Osteocyte (in vitro differentiated cells): ENCODE results near the gene CDK5. TPM values are rescaled to one million over a fixed set of nuclear protein-coding genes. Genes with fewer than 3 reads are reported as not detected.

Experiments used
- DNase-seq: peaks from one replicate; pipeline ENCODE4 v3.0.0; 2021; ENCODE audit warnings: mixed read lengths; ENCODE audit not compliant: unreplicated experiment; ENCODE audit errors: extremely low spot score
- H3K27ac Mint-ChIP-seq: one replicate; pipeline ENCODE4 v1.8.0; 2021; ENCODE audit warnings: mild to moderate bottlenecking, mixed read lengths; ENCODE audit not compliant: unreplicated experiment
- H3K27me3 Mint-ChIP-seq: one replicate; pipeline ENCODE4 v1.8.0; 2021; ENCODE audit warnings: mixed read lengths; ENCODE audit not compliant: unreplicated experiment
- H3K36me3 Mint-ChIP-seq: one replicate; pipeline ENCODE4 v1.8.0; 2021; ENCODE audit warnings: mixed read lengths; ENCODE audit not compliant: unreplicated experiment
- H3K4me1 Mint-ChIP-seq: one replicate; pipeline ENCODE4 v1.8.0; 2021; ENCODE audit warnings: mixed read lengths; ENCODE audit not compliant: unreplicated experiment
- H3K4me3 Mint-ChIP-seq: one replicate; pipeline ENCODE4 v1.8.0; 2021; ENCODE audit warnings: mild to moderate bottlenecking, moderate library complexity, mixed read lengths; ENCODE audit not compliant: unreplicated experiment
- H3K9me3 Mint-ChIP-seq: one replicate; pipeline ENCODE4 v1.8.0; 2021; ENCODE audit warnings: mixed read lengths; ENCODE audit not compliant: unreplicated experiment
- CTCF ChIP-seq: fragments of 200-600 bp; sonication (generic); IDR thresholded peaks from 2 replicates; pipeline ENCODE4 v1.5.0; 2021; ENCODE audit warnings: antibody characterized with exemption, mild to moderate bottlenecking, moderate library complexity
- total RNA-seq: library from RNA; stranded (reverse); gene quantifications from 2 replicates; pipeline ENCODE4 v1.2.1, GENCODE V29; 2021

CDK5 gene
- total RNA-seq, 1 donor from 2014 or later: 18.8 TPM

GRCh38 chr7:151017370-151017952 is 40.2 kb downstream of the CDK5 start:
- TF ChIP-seq CTCF: no peak
- H3K9me3 Mint-ChIP-seq: no peaks in the 10 kb centered on the region
- no peak overlapping the region for H3K4me3 Mint-ChIP-seq
- H3K36me3 Mint-ChIP-seq: no peaks in the 10 kb centered on the region
- H3K27ac Mint-ChIP-seq: no peak overlapping the region
- no peak for DNase-seq
- H3K27me3 Mint-ChIP-seq: peaks cover 25% of the 10 kb centered on the region
- peaks cover 21% of the 10 kb centered on the region for H3K4me1 Mint-ChIP-seq

- no peak for TF ChIP-seq CTCF
- no peak for DNase-seq
- Mint-ChIP-seq H3K27ac (no peak overlapping the region), H3K27me3 (peaks cover 25% of the 10 kb centered on the region), H3K4me3 (no peak overlapping the region), H3K9me3 (no peaks in the 10 kb centered on the region), H3K4me1 (peaks cover 24% of the 10 kb centered on the region), H3K36me3 (no peaks in the 10 kb centered on the region)
Measured at GRCh38 chr7:151016942-151017341, 40.8 kb downstream of the CDK5 start.

- Mint-ChIP-seq H3K4me3 (no peak overlapping the region), H3K27ac (no peak overlapping the region)
- DNase-seq: no peak
Measured at GRCh38 chr7:151016505-151016904, 41.2 kb downstream of the CDK5 start.

DNA sequence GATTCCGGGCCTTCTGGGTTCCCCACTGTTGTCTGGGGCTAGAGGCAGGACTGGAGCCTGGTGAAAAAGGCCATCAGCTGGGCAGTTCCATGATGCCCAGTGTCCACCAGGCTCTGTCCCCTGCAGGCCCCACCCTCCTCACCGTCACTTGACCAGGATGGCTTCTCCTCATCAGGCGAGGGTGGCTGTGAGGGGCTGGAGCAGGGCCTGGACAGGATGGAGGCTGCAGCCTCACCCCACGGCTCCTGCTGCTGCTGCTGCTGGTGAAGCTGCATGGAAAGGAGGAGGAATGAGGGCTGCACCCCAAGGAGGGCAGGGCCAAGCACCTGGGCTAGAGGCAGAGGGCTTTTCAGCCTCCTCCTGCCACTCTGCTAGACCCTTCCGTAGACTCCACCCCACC is 41.7 kb downstream of the CDK5 start:
- no peak overlapping the region for H3K4me3 Mint-ChIP-seq
- H3K27me3 Mint-ChIP-seq: peaks cover 20% of the 10 kb centered on the region
- H3K27ac Mint-ChIP-seq: no peak overlapping the region
- H3K36me3 Mint-ChIP-seq: no peaks in the 10 kb centered on the region
- TF ChIP-seq CTCF: no peak
- no peak for DNase-seq
- no peaks in the 10 kb centered on the region for H3K9me3 Mint-ChIP-seq
- H3K4me1 Mint-ChIP-seq: peaks cover 27% of the 10 kb centered on the region

More at GRCh38 chr7:151016505-151016904, 41.2 kb downstream of the CDK5 start:
- H3K9me3 Mint-ChIP-seq: no peaks in the 10 kb centered on the region
- H3K36me3 Mint-ChIP-seq: no peaks in the 10 kb centered on the region
- TF ChIP-seq CTCF: no peak
- peaks cover 27% of the 10 kb centered on the region for H3K4me1 Mint-ChIP-seq
- H3K27me3 Mint-ChIP-seq: peaks cover 25% of the 10 kb centered on the region

DNA sequence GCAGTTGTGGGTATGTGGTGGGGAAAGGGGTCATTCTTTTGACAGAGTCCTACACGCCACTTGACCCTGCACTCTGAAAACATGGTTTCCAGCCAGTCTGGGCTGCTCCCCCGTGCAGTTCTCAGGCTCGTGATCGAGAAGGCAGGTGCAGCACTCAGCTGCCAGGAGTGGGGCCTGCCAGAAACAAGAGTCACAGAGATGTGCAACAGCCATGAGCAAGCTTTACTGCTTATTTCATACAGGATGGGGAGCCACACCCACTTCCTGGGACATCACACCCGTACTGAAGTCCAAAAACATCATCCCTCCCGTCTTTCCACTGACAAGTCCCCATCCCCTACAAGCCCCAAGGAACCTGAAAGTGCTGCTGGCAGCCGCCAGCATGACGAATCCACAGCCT is 42.7 kb downstream of the CDK5 start:
- Mint-ChIP-seq H3K4me1 (peaks cover 27% of the 10 kb centered on the region), H3K36me3 (no peaks in the 10 kb centered on the region), H3K27me3 (peaks cover 14% of the 10 kb centered on the region), H3K9me3 (no peaks in the 10 kb centered on the region), H3K4me3 (no peak overlapping the region), H3K27ac (no peak overlapping the region)
- no peak for DNase-seq
- TF ChIP-seq CTCF: no peak
